ENCODE measurements around the gene VPS13D. TPM values are rescaled to one million over a fixed set of nuclear protein-coding genes. Genes with fewer than 3 reads are reported as not detected.

Gene VPS13D
- total and polyA plus RNA-seq, 2 experiments from 2014 or later: 10.7 to 34.9 TPM

DNA sequence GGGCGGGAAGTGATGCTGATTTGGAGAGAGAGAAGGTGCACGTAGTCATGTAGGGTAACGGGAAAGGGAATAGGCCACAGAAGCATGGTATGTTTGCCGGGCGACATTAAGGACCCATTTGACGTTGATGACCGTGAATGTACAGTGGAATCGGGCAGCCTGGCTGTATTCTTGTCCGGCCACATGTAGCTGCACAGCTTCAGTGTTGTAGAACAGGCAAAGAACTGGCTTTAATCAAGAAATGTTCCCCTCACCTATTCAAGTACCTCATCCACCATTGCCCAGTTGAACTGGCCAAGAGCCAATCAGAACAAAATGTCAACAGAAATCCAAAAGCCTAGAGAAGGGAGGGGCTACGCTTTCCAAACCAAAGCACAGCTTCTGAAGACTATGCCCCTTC is 283.4 kb downstream of the VPS13D start:
- TF ChIP-seq CREB1 (CRISPR knock-in tag; IDR thresholded peaks at IDR 0.05; ENCODE audit: low read depth): no peak
- TF ChIP-seq ZNF114 (CRISPR knock-in tag; IDR thresholded peaks at IDR 0.05): no peak
- H3K4me1 Mint-ChIP-seq: peaks cover 21% of the 10 kb centered on the region
- Histone ChIP-seq H3K27ac (ENCODE audit: low read depth) (no peak overlapping the region), H3K27me3 (ENCODE audit: insufficient read depth) (no peaks in the 10 kb centered on the region), H3K36me3 (ENCODE audit: insufficient read depth) (no peaks in the 10 kb centered on the region; the same call in 1 of the 2 replicates), H3K79me2 (replicated peaks; ENCODE audit: insufficient read depth) (no peaks in the 10 kb centered on the region), H4K20me1 (replicated peaks; ENCODE audit: insufficient read depth) (no peaks in the 10 kb centered on the region), H3K4me2 (no peak overlapping the region), H3F3A (replicated peaks; ENCODE audit: low read depth) (no peaks in the 10 kb centered on the region), H2AFZ (no peak overlapping the region), H3K4me3 (no peak overlapping the region), H3K9me2 (ENCODE audit: insufficient read depth) (no peaks in the 10 kb centered on the region), H3K4me1 (ENCODE audit: insufficient read depth) (peaks cover 20% of the 10 kb centered on the region)
- no peaks in the 10 kb centered on the region; the same call in 2 of the 3 replicates for H3K36me3 Mint-ChIP-seq (ENCODE audit: low read depth)
- H3K27me3 Mint-ChIP-seq (ENCODE audit: insufficient read depth, low read depth, poor library complexity): peaks cover 14% of the 10 kb centered on the region
- ATAC-seq (no peak), DNase-seq (ENCODE audit: low spot score) (no peak)
- H3K27ac Mint-ChIP-seq: no peak overlapping the region
- no peaks in the 10 kb centered on the region; the same call in 2 of the 3 replicates for H3K9me3 Mint-ChIP-seq
- H3K4me3 Mint-ChIP-seq: no peak overlapping the region

DNA sequence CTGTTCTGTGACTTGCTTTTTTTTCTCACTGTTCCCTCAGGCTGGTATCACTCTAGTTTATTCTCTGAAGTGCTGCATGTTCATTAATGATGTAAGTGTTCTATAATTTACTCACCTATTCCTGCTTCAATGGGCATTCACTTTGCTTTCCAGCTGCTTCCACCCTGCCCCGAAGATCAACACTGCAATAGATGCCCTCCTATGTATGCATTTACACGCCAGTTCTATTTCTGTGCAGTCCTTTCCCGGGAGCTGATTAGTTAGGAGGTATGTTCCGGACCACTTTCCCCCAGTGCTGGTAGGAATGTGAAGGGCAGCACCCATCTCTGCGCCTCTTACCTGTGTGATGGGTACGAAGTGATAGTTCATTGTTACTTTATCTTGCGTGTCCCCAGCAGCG is 284.8 kb downstream of the VPS13D start:
- no peaks in the 10 kb centered on the region for H3K27me3 ChIP-seq (ENCODE audit: insufficient read depth)
- Mint-ChIP-seq H3K4me3 (no peak overlapping the region), H3K27ac (no peak overlapping the region), H3K36me3 (ENCODE audit: low read depth) (no peaks in the 10 kb centered on the region), H3K9me3 (no peaks in the 10 kb centered on the region; the same call in 2 of the 3 replicates), H3K27me3 (ENCODE audit: insufficient read depth, low read depth, poor library complexity) (peaks cover 11% of the 10 kb centered on the region), H3K4me1 (peaks cover 20% of the 10 kb centered on the region)
- H3F3A ChIP-seq (replicated peaks; ENCODE audit: low read depth): no peaks in the 10 kb centered on the region
- no peak for DNase-seq (ENCODE audit: low spot score)
- no peak overlapping the region for H3K27ac ChIP-seq (ENCODE audit: low read depth)
- H3K4me1 ChIP-seq (ENCODE audit: insufficient read depth): peaks cover 18% of the 10 kb centered on the region
- ATAC-seq: no peak
- no peak overlapping the region for H2AFZ ChIP-seq
- H4K20me1 ChIP-seq (replicated peaks; ENCODE audit: insufficient read depth): no peaks in the 10 kb centered on the region
- no peaks in the 10 kb centered on the region for H3K9me2 ChIP-seq (ENCODE audit: insufficient read depth)
- no peaks in the 10 kb centered on the region for H3K36me3 ChIP-seq (ENCODE audit: insufficient read depth)
- H3K4me3 ChIP-seq: no peak overlapping the region
- H3K4me2 ChIP-seq: no peak overlapping the region
- no peaks in the 10 kb centered on the region for H3K79me2 ChIP-seq (replicated peaks; ENCODE audit: insufficient read depth)
- no peak for TF ChIP-seq ZNF114 (CRISPR knock-in tag; IDR thresholded peaks at IDR 0.05)
- TF ChIP-seq, protein P1, sequence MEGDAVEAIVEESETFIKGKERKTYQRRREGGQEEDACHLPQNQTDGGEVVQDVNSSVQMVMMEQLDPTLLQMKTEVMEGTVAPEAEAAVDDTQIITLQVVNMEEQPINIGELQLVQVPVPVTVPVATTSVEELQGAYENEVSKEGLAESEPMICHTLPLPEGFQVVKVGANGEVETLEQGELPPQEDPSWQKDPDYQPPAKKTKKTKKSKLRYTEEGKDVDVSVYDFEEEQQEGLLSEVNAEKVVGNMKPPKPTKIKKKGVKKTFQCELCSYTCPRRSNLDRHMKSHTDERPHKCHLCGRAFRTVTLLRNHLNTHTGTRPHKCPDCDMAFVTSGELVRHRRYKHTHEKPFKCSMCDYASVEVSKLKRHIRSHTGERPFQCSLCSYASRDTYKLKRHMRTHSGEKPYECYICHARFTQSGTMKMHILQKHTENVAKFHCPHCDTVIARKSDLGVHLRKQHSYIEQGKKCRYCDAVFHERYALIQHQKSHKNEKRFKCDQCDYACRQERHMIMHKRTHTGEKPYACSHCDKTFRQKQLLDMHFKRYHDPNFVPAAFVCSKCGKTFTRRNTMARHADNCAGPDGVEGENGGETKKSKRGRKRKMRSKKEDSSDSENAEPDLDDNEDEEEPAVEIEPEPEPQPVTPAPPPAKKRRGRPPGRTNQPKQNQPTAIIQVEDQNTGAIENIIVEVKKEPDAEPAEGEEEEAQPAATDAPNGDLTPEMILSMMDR (conservative IDR thresholded peaks at IDR 0.05; ENCODE audit: low read depth in 2 of 2): no peak
- TF ChIP-seq, protein P2, sequence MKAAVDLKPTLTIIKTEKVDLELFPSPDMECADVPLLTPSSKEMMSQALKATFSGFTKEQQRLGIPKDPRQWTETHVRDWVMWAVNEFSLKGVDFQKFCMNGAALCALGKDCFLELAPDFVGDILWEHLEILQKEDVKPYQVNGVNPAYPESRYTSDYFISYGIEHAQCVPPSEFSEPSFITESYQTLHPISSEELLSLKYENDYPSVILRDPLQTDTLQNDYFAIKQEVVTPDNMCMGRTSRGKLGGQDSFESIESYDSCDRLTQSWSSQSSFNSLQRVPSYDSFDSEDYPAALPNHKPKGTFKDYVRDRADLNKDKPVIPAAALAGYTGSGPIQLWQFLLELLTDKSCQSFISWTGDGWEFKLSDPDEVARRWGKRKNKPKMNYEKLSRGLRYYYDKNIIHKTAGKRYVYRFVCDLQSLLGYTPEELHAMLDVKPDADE (IDR thresholded peaks at IDR 0.05): no peak
- no peak for TF ChIP-seq JUNB (IDR thresholded peaks at IDR 0.05; ENCODE audit: unreplicated experiment)
- no peak for TF ChIP-seq POLR2AphosphoS5 (IDR thresholded peaks at IDR 0.05; ENCODE audit: low read depth)
- no peak for TF ChIP-seq NANOG (IDR thresholded peaks at IDR 0.05; ENCODE audit: borderline replicate concordance)
- TF ChIP-seq EZH2phosphoT487 (IDR thresholded peaks at IDR 0.05; ENCODE audit: unreplicated experiment): no peak
- TF ChIP-seq CREB1 (CRISPR knock-in tag; IDR thresholded peaks at IDR 0.05; ENCODE audit: low read depth): no peak
- no peak for TF ChIP-seq STAT1 (IDR thresholded peaks at IDR 0.05; ENCODE audit: unreplicated experiment)
- TF ChIP-seq, protein P3, sequence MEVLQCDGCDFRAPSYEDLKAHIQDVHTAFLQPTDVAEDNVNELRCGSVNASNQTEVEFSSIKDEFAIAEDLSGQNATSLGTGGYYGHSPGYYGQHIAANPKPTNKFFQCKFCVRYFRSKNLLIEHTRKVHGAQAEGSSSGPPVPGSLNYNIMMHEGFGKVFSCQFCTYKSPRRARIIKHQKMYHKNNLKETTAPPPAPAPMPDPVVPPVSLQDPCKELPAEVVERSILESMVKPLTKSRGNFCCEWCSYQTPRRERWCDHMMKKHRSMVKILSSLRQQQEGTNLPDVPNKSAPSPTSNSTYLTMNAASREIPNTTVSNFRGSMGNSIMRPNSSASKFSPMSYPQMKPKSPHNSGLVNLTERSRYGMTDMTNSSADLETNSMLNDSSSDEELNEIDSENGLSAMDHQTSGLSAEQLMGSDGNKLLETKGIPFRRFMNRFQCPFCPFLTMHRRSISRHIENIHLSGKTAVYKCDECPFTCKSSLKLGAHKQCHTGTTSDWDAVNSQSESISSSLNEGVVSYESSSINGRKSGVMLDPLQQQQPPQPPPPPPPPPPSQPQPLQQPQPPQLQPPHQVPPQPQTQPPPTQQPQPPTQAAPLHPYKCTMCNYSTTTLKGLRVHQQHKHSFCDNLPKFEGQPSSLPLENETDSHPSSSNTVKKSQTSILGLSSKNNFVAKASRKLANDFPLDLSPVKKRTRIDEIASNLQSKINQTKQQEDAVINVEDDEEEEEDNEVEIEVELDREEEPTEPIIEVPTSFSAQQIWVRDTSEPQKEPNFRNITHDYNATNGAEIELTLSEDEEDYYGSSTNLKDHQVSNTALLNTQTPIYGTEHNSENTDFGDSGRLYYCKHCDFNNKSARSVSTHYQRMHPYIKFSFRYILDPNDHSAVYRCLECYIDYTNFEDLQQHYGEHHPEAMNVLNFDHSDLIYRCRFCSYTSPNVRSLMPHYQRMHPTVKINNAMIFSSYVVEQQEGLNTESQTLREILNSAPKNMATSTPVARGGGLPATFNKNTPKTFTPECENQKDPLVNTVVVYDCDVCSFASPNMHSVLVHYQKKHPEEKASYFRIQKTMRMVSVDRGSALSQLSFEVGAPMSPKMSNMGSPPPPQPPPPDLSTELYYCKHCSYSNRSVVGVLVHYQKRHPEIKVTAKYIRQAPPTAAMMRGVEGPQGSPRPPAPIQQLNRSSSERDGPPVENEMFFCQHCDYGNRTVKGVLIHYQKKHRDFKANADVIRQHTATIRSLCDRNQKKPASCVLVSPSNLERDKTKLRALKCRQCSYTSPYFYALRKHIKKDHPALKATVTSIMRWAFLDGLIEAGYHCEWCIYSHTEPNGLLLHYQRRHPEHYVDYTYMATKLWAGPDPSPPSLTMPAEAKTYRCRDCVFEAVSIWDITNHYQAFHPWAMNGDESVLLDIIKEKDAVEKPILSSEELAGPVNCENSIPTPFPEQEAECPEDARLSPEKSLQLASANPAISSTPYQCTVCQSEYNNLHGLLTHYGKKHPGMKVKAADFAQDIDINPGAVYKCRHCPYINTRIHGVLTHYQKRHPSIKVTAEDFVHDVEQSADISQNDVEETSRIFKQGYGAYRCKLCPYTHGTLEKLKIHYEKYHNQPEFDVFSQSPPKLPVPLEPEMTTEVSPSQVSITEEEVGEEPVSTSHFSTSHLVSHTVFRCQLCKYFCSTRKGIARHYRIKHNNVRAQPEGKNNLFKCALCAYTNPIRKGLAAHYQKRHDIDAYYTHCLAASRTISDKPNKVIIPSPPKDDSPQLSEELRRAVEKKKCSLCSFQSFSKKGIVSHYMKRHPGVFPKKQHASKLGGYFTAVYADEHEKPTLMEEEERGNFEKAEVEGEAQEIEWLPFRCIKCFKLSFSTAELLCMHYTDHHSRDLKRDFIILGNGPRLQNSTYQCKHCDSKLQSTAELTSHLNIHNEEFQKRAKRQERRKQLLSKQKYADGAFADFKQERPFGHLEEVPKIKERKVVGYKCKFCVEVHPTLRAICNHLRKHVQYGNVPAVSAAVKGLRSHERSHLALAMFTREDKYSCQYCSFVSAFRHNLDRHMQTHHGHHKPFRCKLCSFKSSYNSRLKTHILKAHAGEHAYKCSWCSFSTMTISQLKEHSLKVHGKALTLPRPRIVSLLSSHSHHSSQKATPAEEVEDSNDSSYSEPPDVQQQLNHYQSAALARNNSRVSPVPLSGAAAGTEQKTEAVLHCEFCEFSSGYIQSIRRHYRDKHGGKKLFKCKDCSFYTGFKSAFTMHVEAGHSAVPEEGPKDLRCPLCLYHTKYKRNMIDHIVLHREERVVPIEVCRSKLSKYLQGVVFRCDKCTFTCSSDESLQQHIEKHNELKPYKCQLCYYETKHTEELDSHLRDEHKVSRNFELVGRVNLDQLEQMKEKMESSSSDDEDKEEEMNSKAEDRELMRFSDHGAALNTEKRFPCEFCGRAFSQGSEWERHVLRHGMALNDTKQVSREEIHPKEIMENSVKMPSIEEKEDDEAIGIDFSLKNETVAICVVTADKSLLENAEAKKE (CRISPR knock-in tag; IDR thresholded peaks at IDR 0.05): no peak
- TF ChIP-seq EZH2 (IDR thresholded peaks at IDR 0.05; ENCODE audit: low read depth, unreplicated experiment): no peak

Measured in GM23338 (cell line).